HG03103 (cell line): ENCODE results near the gene VPS11.

Source experiments
- ATAC-seq: cut with Tn5 transposase; IDR thresholded peaks from one replicate; pipeline ENCODE4 v1.9.1; 2021; ENCODE audit warnings: low read depth; ENCODE audit not compliant: unreplicated experiment

The VPS11 gene

DNA sequence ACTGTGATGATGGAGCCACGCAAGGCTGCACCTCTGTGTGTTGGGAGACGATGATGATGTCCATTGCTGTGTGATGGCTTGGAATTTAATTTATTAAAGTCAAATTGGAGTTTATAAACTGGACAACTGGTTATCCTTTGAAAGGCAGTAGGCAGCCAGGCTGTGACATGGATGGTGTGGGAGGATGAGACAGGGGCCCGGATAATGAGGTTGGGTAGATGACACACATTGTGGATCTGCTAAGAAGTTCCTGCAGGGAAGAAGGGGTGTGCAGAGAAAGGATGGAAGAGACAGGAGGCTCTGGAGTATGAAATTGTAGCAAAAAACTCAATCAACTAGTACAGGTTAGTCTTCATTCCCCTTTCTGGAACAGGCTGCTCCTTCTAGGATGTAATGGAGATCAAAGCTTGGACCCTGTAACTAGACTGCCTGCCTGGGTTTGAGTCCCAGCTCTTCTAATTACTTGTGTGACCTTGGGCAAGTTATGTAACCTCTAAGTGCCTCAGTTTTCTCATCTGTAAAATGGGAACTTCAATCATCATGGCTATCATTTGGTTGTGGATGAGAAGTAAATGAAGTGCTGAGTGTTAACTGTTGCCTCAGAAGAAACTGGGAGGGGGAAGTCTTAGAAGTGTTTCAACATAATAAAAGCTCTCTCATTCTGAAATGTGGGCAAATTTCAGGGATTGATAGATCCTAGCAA lies 49.5 kb downstream of the VPS11 start:
- ATAC-seq: no peak

DNA sequence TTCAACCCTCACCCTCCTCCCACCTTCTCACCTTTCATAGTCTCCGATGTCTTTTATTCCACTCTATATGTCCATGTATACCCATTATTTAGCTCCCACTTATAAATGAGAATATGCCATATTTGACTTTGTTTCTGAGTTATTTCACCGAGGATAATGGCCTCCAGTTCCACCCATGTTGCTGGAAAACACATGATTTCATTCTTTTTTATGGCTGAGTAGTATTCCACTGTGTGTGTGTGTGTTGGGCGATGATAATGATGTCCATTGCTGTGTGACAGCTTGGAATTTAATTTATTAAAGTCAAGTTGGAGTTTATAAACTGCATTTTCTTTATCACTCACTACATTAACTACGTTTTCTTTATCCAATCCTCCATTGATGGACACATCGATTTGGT lies 50.6 kb downstream of the VPS11 start:
- ATAC-seq: no peak

DNA sequence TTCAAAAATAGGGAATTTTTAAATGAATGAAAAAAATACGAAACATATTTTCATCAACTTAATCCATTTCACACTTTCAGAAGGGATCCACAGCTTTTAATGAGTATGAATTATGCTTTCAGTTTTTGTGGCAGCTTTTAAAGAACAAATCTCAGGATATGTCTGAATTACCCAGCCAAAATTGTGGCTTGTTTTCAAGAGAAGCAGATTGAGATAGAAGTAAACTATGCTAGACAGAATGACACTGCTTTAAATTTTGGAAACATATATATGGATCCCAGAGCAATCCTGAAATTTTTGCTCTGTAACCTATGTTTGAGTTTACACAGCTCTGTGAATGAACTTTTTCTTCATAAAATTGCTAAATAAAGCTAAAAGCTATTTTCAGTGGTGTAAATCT lies 51.3 kb downstream of the VPS11 start:
- ATAC-seq: no peak

DNA sequence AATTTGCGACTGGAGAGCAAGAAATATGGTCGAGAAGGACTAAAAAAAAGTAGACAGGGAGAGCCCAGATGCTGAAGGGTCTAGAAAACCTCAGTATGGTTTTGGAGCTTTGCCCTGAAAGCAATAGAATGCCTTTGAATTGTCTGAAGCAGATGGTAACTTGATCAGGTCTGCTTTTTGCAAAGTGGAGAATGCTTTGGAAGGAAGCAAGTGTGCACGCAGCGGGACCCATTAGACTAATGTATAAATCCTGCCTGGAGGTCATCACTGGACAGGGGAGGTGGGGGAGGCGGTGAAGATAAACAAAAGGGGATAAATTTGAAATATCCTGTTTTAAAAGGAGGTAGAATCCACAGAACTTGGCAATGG lies 53.0 kb downstream of the VPS11 start:
- ATAC-seq: no peak

DNA sequence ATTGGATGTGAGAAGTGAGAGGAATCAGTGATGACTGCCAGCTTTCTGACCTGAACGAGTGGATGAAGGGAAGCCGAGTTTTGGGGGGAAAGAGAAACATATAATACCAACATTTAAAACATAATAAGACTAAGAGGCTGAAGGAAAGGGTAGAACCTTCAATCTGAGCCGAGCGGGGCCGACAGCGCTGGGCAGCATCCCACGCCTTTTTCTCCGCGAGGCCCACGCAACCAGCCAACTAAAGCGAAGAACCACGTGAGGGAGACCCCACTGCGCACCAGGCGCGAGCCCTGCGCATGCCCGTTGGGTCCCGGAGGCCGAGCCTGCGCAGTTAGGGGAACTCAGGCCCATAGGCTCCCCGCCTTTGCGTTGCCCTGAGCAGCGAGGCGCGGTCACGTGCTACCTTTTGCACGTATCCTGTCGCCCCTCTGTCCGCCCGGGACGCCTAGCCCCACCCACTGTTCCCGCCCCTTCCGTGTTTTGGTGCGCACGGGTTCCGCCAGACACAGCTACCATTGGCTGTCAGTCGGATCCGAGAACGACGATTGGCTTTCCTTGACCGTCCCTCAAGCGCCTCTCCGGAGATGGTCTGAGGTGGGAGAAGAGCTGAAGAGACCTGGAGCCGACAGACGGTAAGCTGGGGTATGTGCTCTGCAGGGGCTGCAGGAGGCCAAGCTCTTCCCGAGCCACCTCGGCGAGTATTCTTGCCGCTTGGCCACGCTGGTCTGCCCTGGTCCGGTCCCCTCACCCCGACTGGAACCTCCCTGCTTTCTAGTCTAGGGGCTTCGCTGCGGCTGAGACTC lies 53.6 kb downstream of the VPS11 start, which contains the start of gene HINFP:
TSS of gene HINFP (plus strand) at position 573 of the 803 bp plus-strand sequence. CDS start 5,365 bp downstream, outside the sequence.
- ATAC-seq: peak; percentile 94

DNA sequence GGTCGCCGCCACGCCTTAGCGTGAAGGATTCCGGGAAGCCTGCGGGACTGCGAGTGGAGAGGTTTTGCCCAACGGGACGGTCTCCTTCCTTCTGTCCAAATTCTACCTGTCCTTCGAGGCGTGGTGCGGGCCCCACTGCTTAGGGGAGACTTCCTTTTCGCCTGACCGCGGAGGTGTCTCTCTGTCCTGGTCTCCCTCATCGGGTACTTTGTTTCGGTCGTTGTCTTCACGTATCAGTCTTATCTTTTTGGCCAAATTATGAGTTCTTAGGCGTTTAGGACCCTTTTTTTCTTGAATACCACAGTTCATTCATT lies 54.1 kb downstream of the VPS11 start:
- ATAC-seq: no peak

- no peak for ATAC-seq
Observed at GRCh38 chr11:119125821-119126220, 58.2 kb downstream of the VPS11 start.

- ATAC-seq: no peak
Observed at GRCh38 chr11:119126675-119127268, 59.2 kb downstream of the VPS11 start.

DNA sequence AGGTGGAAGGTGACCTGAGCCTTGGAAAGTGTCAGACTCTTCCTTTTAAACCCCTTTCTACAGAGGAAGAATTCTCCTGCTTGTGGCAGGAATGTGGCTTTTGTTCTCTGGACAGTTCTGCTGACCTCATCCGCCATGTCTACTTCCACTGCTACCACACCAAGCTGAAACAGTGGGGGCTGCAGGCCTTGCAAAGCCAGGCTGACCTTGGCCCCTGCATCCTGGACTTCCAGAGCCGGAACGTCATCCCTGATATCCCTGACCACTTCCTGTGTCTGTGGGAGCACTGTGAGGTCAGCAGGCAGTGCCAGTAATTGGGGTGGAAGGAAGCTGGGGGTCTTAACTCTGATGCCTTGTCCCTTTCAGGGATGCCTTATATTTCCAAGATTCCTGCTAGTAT lies 63.0 kb downstream of the VPS11 start:
- ATAC-seq: no peak
